Neutrophil (primary cell): Measurements from ENCODE around the gene PKP4.

ENCODE experiments used
- H3K27ac ChIP-seq: fragments of 200-600 bp; sonication (generic); 2 replicates; pipeline ENCODE4 v1.5.1; 2016; ENCODE audit warnings: mild to moderate bottlenecking, moderate library complexity
- H3K27me3 ChIP-seq: fragments of 200-600 bp; sonication (generic); 2 replicates; pipeline ENCODE4 v1.6.0; 2016; ENCODE audit warnings: mild to moderate bottlenecking
- H3K36me3 ChIP-seq: fragments of 200-600 bp; sonication (generic); 2 replicates; pipeline ENCODE4 v1.5.1; 2017
- H3K4me1 ChIP-seq, 2 experiments: fragments of 200-600 bp in 1 of 2; sonication (generic) in 1 of 2; 1 replicate in 1 of 2; 2 replicates in 1 of 2; pipeline versions ENCODE4 v1.5.1 to v1.6.1; 2013 to 2016; ENCODE audit warnings: low read depth in 1 of 2, low read length in 1 of 2, mild to moderate bottlenecking in 1 of 2, moderate library complexity in 1 of 2; ENCODE audit not compliant: control insufficient read depth in 1 of 2, insufficient read depth in 1 of 2
- H3K4me3 ChIP-seq, 2 experiments: fragments of 200-600 bp in 1 of 2; sonication (generic) in 1 of 2; 1 replicate in 1 of 2; 2 replicates in 1 of 2; pipeline ENCODE4 v1.5.1; 2013 to 2016; ENCODE audit warnings: low read depth in 1 of 2, low read length in 1 of 2, mild to moderate bottlenecking in 1 of 2, moderate library complexity in 1 of 2
- H3K9me3 ChIP-seq: fragments of 200-600 bp; sonication (generic); 2 replicates; pipeline ENCODE4 v1.5.1; 2016
- TF ChIP-seq, protein P1 (sequence below): fragments of 200-600 bp; sonication (generic); IDR thresholded peaks from 2 replicates; pipeline ENCODE4 v1.5.1; 2016; ENCODE audit warnings: antibody characterized with exemption

PKP4 gene

DNA sequence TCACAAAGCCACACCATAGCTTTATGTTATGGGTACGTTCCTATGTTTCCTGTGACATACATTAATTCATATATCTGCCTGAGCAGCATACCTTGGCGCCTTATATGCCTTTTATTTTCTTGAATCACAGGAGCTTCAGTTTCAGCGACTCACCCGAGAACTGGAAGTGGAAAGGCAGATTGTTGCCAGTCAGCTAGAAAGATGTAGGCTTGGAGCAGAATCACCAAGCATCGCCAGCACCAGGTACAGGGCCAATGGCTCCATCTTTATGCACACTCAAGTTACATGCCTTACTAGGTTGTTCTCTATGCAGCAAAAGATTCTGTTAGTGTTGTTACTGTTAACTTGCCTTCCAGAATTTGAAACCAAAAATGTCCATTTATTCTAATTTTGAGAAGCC is 120.4 kb downstream of the PKP4 start:
- no peaks in the 10 kb centered on the region for H3K27me3 ChIP-seq
- TF ChIP-seq, protein P1, sequence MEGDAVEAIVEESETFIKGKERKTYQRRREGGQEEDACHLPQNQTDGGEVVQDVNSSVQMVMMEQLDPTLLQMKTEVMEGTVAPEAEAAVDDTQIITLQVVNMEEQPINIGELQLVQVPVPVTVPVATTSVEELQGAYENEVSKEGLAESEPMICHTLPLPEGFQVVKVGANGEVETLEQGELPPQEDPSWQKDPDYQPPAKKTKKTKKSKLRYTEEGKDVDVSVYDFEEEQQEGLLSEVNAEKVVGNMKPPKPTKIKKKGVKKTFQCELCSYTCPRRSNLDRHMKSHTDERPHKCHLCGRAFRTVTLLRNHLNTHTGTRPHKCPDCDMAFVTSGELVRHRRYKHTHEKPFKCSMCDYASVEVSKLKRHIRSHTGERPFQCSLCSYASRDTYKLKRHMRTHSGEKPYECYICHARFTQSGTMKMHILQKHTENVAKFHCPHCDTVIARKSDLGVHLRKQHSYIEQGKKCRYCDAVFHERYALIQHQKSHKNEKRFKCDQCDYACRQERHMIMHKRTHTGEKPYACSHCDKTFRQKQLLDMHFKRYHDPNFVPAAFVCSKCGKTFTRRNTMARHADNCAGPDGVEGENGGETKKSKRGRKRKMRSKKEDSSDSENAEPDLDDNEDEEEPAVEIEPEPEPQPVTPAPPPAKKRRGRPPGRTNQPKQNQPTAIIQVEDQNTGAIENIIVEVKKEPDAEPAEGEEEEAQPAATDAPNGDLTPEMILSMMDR = no peak
- H3K36me3 ChIP-seq = no peaks in the 10 kb centered on the region
- no peak overlapping the region for H3K4me3 ChIP-seq
- H3K27ac ChIP-seq = no peak overlapping the region
- H3K4me1 ChIP-seq = no peaks in the 10 kb centered on the region
- no peaks in the 10 kb centered on the region for H3K9me3 ChIP-seq

DNA sequence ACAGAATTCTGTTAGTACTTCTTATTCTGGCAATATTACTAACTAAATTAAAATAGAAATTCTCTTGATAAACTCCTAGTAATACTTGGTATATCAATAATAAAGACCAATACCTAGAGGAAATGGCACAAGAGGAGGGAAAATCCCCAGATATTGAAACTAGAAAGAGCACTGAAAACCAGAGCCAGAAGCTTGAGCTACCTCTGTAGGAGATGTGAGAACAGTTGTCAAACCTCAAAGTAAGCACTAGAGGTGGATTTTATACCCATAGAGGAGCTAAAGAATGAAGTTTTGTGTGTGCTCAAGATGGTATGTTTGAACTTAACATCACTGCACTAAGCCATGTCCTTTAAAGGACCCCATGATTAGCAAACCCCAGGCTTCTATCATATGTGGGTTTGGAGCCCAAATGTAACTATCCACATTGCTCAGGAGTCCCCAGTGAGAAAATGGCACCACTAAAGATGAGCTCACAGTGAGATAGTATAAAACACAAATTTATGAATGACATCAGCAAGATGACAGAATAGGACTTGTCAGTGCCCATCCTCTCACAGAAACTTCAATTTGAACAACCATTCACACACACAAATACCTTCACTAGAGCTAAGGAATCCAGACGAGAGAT is 122.1 kb downstream of the PKP4 start:
- TF ChIP-seq, protein P1 = no peak
- H3K36me3 ChIP-seq = peaks cover under 1% of the 10 kb centered on the region

DNA sequence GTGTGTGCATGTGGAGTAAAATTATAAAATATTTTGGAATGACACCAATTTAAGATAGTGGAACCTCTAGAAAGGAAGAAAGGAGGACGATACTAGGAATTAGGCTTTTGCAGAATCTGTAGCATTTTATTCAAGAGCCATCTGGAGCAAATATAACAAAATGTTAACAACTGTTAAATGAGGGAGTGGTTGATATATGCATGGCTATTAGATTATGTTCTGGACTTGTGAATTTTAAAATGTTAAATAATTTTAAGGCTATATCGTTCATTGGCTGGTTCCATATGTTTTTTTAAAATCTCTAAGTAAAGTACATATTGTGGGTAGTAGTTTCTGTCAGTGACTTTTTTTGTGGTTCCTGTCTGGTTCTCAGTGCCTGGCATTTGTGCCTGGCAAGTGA is 123.2 kb downstream of the PKP4 start:
- no peak overlapping the region for H3K27ac ChIP-seq
- TF ChIP-seq, protein P1 = no peak
- H3K4me3 ChIP-seq = no peak overlapping the region

More for the DNA sequence above, 122.1 kb downstream of the PKP4 start:
- Histone ChIP-seq H3K9me3 (no peaks in the 10 kb centered on the region), H3K4me1 (no peaks in the 10 kb centered on the region), H3K4me3 (no peak overlapping the region), H3K27me3 (no peaks in the 10 kb centered on the region), H3K27ac (no peak overlapping the region)

DNA sequence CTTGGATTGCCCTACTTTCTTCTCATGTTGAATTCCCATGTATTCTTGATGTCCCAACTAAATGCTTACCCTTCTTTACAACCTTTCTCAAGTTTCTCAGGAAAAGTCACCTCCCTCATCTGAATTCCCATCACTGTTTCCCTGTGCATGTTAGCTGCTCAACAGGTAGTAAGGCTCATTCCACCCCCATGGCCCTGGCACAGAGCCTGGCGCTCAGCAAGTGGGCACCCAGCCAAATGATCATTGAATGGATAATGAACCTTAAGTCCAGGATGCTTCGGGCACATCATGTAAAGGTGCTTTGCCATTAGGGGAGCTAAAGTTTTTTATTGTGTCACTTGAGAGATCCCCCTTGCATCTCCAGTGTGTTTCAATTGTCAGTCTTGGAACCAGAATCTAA is 124.0 kb downstream of the PKP4 start:
- H3K9me3 ChIP-seq = no peaks in the 10 kb centered on the region
- TF ChIP-seq, protein P1 = no peak
- peaks cover 3% of the 10 kb centered on the region for H3K36me3 ChIP-seq
- no peak overlapping the region for H3K27ac ChIP-seq
- no peaks in the 10 kb centered on the region for H3K4me1 ChIP-seq
- H3K27me3 ChIP-seq = no peaks in the 10 kb centered on the region
- H3K4me3 ChIP-seq = no peak overlapping the region

More for the DNA sequence above, 123.2 kb downstream of the PKP4 start:
- Histone ChIP-seq H3K9me3 (no peaks in the 10 kb centered on the region), H3K4me1 (no peaks in the 10 kb centered on the region), H3K27me3 (no peaks in the 10 kb centered on the region), H3K36me3 (peaks cover 3% of the 10 kb centered on the region)

DNA sequence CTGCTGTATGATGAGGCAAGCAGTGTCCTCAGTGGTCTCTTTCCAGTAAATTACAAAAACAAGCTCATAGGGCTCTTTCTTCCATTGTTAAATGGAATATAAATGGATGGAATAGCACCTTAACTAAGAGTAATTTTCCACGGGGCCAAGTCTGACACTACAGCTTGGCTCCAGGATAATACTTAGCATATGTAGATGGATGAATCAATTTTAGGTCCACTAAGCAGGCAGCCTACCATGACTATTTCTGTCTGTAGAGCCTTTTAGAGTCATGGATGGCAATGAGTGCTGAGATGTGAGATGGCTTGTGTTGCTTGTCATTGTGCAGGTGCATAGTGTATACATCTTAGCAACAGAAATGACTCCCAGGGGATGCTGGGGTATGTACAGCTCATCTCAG is 125.9 kb downstream of the PKP4 start:
- H3K4me1 ChIP-seq = no peaks in the 10 kb centered on the region
- H3K9me3 ChIP-seq = no peaks in the 10 kb centered on the region
- TF ChIP-seq, protein P1 = no peak

More for the DNA sequence above, 125.9 kb downstream of the PKP4 start:
- no peaks in the 10 kb centered on the region for H3K27me3 ChIP-seq
- no peak overlapping the region for H3K4me3 ChIP-seq
- peaks cover 3% of the 10 kb centered on the region for H3K36me3 ChIP-seq
- no peak overlapping the region for H3K27ac ChIP-seq
